ENCODE data around the gene P2RY4.
"Not testable (repeated sequence)": the region's sequence is repeated elsewhere in the genome, so short reads cannot be mapped to it uniquely, and the experiment has no call there.

Gene P2RY4

DNA sequence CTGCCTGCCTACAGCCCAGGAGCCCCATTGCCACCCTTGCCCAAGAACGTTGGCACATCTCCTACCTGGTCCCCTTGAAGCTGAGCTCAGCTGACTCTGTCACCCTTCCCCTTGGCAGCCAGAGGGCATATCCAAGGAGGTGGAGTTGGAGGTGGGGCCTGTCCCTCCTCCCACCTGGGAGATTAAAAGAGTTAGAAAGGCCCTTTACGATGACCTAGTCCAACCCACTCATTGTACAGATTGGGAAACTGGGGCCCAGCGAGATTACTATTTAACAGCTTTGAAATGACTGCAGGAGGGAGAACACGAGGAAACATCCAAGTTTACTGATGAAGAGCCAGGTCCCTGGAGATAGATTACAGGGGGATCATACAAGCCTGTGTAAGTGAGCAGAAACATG is at the start of gene P2RY4:
TSS of gene P2RY4 (minus strand) at position 101 of the 400 bp plus-strand sequence. CDS start 580 bp downstream, outside the sequence.
- DNase-seq = no peak

DNA sequence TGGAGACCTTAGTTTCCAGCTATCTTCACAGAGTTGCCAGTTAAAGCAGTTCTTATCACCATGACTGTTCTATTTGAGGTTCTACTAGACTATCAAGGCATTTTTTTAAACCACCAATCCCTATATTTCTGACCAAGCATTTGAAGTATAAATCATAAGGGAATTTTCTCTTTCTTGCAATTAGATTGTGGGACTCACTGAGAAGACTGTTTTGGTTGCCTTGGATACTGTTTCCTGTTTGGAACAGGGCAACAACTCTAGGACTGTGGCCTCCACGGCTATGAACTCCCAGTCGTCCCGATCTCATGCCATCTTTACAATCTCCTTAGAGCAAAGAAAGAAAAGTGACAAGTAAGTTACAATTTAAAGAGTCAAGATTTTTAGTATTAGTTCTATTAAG is 41.7 kb upstream of the P2RY4 start:
- no peak for DNase-seq

DNA sequence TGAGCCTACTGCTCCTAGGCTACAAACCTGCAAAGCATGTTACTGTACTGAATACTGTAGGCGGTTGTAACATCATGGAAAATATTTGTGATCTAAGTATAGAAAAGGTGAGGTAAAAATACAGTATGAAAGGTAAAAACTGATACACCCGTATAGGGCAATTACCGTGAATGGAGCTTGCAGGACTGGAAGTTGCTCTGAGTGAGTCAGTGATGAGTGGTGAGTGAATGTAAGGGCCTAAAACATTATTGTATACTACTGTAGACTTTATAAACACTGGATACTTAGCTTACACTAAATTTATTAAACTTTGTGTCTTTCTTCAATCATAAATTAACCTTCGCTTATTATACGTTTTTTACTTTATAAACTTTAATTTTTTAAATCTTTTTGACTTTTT is 33.6 kb upstream of the P2RY4 start:
- no peak for DNase-seq

DNA sequence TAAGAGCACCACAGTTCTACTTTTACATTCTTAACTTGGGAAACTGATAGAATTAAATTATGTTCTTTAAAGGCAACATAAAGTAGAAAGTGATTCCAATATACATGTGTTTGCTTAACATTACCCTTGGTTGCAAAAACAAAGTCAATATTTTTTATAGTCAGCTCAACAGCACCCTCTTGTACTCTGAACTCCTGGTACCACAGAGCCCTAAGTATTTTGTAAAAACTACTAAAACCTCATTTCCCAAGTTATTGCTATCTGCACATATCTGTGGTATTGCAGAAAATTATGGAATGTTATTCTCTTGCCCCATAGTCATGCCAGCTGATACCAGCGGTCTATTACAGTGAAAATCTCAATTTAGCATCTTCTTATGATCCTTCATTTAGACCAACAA is 32.8 kb upstream of the P2RY4 start:
- DNase-seq = no peak

DNA sequence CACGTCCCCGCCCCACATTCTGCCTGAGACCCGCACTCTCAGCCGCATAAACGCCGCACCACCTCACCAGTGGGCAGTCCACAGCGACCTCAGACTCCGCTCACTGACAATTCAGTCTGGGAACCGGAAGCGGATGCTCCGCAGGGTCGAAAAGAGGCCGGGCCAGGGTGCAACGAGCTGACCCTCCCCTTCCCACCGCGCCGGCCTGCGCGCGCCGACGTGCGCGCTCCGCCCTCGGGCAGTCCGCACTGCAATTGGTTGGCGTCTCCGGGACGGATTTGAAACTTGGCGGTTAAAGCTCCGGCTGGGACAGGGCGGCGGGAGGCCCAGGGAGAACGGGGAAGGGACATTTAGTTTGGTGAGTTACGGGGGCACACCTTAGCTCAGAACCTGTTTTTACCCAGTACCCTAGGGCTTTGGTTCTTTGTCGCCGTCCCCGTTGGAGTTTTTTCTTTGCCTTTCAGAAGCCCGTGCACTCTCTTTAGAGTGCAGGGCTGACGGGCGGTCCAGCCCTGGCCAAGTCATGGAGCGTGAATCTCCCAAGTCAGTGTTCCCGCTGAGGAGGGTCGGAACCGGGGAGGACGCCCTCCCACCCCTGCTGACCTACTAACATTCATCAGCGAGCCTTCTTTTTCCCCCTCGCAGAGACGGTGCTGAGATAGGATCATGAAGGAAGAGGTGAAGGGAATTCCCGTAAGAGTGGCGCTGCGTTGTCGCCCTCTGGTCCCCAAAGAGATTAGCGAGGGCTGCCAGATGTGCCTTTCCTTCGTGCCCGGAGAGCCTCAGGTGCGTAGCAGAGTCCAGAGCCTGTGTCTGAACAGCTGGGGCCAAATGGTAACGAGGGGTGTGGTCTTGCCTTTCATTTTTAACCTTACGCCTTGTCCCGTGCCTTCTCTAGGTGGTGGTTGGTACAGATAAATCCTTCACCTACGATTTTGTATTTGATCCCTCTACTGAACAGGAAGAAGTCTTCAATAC is 30.1 kb upstream of the P2RY4 start, which contains the start of the genes KIF4A and PDZD11:
TSS of gene KIF4A (plus strand) at position 312 of the 978 bp plus-strand sequence. CDS start at position 667, 355 bp downstream.
TSS of gene PDZD11 (minus strand) at position 135 of the 978 bp plus-strand sequence. CDS start 586 bp downstream, outside the sequence.
- peak; percentile 66 for DNase-seq

DNA sequence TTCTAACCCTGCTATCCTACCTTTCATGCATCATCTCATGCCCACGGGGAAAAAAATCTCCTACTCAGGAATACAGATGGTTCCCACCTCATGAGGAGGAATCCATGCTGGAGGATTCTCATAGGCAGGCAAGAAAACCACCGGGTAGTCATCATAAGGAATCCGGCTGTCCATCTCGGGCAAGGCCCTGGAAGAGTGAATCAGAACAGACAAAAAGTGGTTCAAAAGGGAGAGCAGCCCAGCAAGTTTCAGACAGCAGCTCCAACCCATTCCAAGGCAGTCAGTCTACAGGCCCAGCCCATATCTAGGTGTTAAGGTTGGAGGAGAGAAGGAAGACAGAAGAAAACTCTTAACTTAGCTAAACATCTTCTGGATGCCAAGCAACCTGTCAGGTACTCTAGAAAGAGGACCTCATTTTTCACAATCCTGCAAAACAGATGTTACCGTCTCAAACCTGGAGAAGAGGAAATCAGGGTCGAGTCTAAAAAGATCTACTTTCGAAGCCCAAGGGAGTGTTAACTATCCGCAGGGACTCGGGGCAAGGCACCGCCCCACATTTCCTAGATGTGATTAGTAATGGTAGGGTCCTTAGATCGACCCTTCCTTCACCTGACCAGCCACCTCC is 29.3 kb upstream of the P2RY4 start:
- no peak for DNase-seq

DNA sequence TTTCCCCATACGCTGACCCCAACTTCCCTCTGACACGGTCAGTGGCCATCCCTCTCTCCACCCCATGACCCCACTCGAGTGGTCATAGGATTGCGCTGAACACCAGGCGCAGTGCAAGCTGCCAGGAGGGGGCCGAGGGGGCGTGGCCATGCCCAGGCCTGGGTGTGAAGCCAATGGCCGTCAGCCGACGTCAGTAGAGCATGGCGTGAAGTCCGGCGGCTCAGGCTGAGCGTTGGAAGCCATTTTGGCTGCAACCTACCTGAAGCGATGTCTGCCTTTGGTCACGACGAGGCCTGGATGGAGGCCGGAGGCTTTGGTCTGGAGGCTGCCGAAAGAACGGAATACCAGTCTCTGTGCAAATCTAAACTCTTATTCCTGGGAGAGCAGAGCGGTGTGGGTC is 21.9 kb upstream of the P2RY4 start, which contains the start of gene RAB41:
TSS of gene RAB41 (plus strand) at position 222 of the 400 bp plus-strand sequence. CDS start at position 268, 46 bp downstream.
- no peak for DNase-seq

DNA sequence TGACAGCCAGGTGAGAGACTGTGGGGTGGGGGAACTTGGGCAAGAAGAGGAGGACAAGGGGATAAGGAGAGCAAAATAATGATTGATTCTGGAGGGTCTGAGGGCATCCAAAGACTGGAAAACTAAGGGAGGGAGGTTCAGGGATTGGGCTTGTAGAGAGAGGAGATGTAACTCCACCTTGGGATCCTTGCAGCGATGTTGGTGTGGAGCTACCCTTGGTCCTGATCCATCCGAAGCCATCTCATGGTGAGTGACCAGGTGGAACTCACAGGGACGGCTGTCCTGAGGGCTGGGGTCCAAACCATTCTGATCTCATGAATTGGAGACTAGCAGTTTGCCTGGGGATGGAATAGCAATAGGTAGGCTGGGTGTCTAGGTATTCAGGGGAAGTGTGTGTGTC is 20.6 kb upstream of the P2RY4 start:
- DNase-seq = no peak

DNA sequence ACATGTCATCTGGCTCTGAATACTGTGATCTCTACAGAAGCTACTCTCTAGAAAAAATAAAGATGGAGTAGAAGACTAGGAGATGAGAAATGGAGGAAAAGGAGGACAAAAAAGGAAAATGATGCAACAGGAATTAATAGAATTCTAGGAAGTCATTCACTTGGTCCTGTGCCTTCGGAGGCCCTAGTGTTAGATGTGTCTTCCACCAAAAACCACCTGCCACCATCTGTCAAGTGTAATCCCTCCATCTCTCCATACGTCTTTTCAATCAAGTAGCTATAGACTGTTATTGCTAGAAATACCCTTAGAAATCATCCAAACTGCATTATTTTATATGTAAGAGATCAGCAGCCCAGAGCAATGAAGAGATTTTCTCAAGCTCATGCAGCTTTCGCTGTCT is 19.1 kb upstream of the P2RY4 start:
- DNase-seq = no peak

DNA sequence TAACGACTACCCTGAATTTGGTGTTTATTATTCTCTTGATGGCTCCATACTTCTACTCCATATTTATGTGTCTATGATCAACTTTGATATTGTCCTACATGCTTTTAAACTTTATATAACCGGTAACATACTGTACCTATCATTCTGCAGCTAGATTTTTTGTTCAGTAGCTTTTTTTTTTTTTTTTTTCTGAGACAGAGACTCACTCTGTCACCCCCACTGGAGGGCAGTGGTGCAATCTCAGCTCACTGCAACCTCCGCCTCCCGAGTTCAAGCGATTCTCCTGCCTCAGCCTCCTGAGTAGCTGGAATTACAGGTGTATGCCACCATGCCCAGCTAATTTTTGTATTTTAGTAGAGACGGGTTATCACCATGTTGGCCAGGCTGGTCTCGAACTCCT is 14.0 kb upstream of the P2RY4 start:
- not testable (repeated sequence) for DNase-seq

DNA sequence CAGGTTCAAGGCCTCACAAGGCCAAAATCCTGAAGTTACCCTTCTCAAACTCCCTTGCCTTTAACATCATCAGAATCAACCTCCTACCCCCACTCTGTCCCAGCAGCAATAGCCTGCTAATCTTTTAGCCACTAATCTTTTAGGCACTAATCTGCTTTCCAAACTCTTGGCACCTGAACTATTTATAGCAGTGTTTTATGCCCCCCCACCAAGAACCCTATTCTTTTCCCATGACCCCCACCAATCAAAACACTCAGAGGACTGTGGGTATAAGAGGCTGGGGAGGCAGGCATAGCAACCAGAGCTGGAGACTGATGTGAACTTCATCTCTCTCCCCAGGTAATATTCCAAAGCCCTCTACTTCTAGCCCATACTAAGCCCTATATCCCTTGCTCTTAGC is 8.0 kb upstream of the P2RY4 start, which contains the start of gene ARR3:
TSS of gene ARR3 (plus strand) at position 301 of the 400 bp plus-strand sequence. CDS start 1,052 bp downstream, outside the sequence.
- no peak for DNase-seq

DNA sequence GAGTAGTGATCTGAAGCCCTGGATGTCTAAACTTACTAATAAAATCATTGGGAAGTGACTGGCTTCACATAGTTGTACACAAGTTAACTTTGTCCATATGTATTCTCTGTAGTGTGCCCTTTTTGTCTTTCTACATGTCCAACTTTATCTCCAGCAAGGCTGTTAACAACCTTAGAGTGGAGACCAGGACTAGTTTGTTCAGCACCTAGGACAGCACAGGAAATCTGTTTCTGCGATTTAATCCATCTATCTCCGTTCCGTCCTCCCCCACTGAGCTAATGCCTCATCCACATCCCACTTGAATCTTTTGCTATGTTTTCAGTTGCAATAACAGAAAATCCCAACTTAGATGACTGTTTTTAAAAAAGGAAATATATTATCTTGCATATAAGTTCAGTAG is 4.8 kb upstream of the P2RY4 start:
- no peak for DNase-seq

DNA sequence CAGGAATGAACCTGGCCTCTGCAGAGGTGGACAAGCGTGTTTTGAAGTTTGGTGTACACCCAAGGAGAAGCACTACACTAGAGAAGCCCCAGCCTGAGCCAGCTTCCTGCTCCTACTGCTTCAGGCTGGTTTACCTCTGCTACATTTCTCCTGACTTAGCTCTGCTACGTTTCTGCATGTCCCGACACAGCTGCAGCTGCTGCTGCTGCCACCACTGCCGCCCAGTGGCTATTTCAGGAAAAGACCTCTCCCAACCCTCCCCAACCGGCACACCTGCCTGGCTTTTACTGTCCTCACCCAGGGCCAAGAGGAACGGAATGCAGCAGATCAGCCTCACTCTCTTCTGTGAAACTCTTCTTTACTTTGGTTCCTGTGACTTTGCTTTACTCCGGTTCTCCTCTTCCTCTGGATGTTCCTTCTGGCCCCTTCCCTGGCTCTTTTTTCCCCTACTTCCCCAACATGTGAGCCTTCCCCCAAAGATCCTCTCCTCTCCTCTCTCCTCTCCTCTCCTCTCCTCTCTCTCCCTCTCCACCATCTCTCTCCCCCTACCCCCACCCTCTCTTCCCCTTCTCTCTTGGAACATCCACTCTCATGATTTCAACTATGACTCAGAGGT is 3.1 kb upstream of the P2RY4 start:
- DNase-seq = peak; percentile 10

DNA sequence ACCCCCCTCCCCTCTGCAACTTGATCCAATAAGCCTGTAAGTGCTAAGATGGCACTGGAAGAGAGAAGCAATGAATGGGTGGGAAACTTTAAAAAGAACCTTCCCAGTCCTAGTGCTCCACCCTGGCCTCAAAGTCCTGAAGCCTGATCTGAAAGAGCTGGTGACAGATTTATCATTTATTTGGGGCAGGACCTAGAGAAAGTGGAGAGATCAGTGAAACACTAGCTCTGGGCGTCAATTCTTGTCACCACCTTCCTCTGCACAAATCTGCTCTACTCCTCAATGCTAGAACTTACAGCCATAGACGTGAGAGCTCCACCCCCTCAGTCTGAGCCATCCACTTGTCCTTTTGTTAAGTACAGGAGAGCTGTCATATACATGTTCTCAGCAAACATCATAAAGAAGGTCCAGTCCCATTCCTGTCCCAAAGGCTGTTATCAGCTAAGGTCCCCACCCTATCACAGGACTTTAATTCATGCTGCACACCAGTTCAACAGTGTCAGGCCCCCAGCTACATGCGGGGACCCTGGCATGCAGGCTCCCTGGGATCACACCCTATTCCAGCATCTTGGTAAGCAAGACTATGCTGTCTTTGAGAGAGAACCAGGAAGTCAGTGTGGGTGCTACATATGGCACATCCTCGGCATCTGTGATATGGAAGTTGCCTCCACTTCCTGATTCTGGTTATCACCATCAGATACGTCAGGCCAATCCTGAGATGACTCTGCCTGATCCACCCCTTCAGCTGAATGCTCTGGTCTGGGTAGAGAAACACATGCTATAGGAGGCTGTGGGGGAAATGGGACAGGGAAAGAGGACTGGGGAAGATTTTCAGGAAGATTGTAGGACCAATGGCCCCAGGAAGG is 2.3 kb downstream of the P2RY4 start:
- DNase-seq = no peak

DNA sequence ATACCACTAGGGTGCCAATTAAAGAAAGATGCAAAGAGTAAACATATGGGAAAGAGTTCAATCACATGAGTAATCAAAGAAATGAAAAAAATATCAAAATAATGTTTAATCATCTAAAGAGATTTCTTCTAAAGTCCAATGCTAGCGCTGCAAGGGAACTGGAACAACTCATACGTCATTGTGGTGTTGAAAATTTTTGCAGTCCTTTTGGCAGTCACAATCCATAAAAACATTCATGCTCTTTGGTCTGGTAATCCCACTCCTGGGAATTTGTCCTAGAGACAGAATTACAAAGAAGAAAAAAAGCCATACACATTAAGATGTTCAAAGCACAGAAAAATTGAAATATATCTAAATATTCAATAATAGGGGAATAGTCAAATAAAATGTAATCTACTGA is 4.6 kb downstream of the P2RY4 start:
- DNase-seq = no peak

DNA sequence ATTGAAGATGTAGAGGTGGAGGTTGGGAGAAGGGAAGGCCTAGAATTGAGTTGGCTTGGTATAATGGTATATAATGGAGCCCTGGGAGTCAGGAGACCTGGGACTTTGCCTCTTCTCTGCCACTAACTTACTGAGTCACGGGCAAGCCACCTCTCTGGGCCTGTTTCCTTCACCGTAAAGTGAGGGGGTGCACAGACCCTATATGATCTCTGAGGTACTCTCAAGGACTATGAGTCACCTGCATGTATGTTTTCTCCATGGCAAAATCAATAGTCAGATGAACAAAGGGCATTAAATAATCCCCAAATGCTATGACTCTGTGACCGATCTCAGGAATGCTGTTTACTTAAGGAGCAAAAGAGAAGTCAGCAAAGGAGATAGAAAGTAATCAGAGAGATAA is 5.1 kb downstream of the P2RY4 start:
- no peak for DNase-seq

DNA sequence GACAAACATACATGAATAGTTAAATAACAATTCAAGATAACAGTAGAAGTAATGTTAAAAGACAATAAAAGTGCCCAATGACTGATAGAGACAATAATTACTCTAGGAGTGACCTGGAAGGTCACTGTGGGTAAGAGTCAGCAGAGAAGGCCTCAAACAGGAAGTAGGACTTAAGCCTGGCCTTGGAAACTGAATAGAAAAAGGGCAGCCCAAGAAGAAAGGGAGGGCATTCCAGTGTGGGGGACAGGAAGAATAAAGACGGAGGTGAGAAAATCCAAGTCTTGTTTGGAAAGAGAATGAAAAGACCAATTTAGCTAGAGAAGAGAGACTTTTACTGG is 6.0 kb downstream of the P2RY4 start:
- no peak for DNase-seq

DNA sequence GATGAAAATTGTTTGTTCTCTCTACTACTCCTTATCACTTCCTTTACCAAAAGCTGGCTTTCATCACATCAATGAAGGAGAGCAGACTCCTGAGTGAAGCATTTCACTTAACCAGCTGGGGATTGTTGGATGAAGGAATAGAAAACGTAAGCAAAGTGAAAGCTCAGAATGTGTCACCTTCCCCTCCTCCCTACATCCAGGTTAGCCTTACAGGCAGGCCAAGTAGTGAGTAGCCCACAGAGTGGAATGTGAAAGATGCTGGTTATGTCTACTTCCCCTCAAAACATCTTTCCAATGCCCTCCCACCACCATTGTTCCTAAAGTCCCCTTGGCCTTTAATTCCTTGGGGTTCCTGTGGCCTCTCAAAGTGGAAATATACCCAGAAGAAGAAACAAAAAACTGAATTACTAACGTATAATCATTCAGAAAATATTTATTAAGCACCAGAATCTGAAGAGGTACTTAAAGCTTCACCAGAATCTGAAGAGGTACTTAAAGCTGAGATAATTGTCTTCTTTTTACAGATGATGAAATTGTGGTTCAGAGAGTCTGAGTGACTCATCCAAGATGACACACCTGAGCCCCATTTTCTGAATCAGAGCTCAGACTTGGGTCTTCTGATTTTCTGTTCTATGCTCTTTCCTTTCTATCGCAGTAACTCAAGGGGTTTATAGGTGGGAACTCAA is 6.5 kb downstream of the P2RY4 start:
- no peak for DNase-seq

DNA sequence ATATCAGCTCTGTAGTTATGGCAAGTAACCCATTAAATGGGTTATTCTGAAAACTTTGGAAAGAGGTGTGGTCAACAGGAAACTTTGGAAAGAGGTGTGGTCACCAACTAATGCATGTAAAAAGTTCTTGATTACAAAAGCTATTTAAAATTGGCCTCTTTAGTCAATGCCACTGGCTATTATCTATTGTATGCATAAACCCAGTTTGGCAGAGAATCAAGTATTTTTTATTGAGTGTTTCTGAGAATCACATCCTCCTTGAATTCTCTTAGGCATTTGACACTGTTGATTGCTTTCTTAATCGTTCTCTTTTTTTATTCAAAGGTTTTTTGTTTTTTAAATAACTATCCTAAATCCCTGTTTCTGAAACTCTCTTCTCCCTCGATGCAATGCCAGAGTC is 7.5 kb downstream of the P2RY4 start:
- DNase-seq = no peak

DNA sequence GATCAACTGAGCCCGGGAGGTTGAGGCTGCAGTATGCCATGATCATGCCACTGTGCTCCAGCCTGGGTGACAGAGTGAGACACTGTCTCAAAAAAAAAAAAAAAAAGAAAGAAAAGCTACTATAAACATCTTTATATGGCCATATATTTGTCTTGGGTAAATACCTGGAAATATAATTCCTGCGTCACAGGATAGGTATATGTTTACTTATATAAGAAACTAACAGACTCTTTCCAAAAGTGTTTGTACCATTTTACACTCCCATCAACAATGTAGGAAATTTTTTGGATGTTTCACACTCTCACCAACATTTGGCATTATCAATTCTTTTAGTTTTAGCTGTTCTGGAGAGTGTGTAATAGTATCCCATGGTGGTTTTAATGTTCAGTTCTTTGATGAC is 12.8 kb downstream of the P2RY4 start:
- DNase-seq = no peak

DNA sequence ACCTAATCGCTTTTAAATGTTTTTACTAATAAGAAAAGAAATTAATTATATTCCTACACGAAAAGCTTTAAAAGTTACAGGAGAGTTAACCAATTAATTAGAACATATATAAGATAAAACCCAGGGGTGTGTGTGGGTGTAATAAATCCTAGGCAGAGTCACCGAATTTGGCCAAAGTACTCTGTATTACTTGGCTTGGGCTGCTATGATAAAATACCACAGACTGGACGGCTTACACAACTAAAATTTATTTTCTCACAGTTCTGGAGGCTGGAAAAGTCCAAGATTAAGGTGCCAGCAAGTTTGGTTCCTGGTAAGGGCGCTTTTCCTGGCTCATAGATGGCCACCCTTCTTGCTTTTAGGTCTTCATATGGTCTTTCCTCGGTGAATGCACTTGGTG is 15.1 kb downstream of the P2RY4 start:
- DNase-seq = no peak

DNA sequence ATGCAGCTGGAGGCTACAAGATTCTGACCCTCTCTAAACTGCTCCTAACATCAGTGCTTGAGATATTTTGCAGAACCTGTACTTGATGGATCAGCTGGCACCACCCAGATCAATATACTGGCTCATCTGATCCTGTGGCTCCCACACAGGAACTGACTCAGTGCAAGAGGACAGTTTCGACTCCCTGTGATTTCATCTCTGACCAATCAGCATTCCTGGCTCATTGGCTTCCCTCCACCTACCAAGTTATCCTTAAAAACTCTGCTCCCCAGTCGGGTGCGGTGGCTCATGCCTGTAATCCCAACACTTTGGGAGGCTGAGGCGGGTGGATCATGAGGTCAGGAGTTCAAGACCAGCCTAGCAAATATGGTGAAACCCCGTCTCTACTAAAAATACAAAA is 16.4 kb downstream of the P2RY4 start:
- DNase-seq = not testable (repeated sequence)
